ENCODE measurements around the gene KCNN3. TPM values are rescaled to one million over a fixed set of nuclear protein-coding genes. Genes with fewer than 3 reads are reported as not detected.

KCNN3 gene
- total RNA-seq, 2 experiments from 2014 or later, result not detected

DNA sequence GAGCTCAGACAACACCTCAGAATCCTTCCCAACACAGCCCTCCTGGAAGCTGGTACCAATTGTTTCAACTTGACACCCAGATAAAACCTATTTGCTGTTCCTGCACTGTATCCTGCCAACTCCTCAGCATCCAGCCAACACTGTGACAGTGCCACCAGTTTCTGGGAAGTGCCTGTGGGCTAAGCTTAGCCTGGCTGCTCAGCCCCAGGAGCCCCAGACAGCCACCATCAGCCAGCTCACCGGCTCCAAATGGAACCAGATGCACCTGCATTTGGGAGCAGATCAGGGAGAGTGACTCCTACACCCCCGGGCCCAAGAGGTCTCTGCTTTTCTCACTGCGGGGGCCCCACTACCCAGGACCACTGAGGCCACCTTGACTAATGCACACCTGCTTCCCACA is 24.9 kb downstream of the KCNN3 start:
- Mint-ChIP-seq H3K27ac (no peak overlapping the region), H3K36me3 (ENCODE audit: low read depth) (no peaks in the 10 kb centered on the region), H3K27me3 (ENCODE audit: low read depth) (peaks cover 2% of the 10 kb centered on the region), H3K9me3 (ENCODE audit: insufficient read depth) (no peaks in the 10 kb centered on the region), H3K4me1 (ENCODE audit: low read depth) (peaks cover 13% of the 10 kb centered on the region), H3K4me3 (no peak overlapping the region)
- DNase-seq, result no peak
- CTCF ChIA-PET, result no interaction called here
- ATAC-seq, result no peak
- POLR2A ChIA-PET, result no interaction called here

DNA sequence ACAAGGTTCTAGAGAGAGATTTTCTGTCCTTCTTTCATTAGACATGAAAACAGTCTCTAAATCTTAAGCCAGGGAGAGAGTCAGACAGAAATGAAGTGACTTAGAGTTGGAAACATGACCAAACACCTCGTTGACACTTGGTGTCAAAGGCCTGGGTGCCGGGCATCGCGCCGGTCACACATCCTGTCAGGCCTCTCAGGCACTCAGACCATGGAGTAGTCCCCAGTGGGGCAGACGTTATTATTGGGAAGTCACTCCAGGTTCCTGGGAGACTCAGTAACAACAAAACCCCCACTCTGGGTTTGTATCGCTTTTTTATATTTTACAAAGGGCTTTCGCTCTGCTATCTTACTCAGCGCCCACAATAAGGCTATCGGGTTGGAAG is 25.8 kb downstream of the KCNN3 start:
- no peaks in the 10 kb centered on the region for H3K9me3 Mint-ChIP-seq (ENCODE audit: insufficient read depth)
- ChIA-PET CTCF (no interaction called here), POLR2A (no interaction called here)
- no peak for DNase-seq
- no peak overlapping the region for H3K27ac Mint-ChIP-seq
- no peak overlapping the region for H3K4me3 Mint-ChIP-seq
- H3K4me1 Mint-ChIP-seq (ENCODE audit: low read depth), result peaks cover 5% of the 10 kb centered on the region
- peaks cover 2% of the 10 kb centered on the region for H3K27me3 Mint-ChIP-seq (ENCODE audit: low read depth)
- H3K36me3 Mint-ChIP-seq (ENCODE audit: low read depth), result no peaks in the 10 kb centered on the region
- ATAC-seq, result no peak

DNA sequence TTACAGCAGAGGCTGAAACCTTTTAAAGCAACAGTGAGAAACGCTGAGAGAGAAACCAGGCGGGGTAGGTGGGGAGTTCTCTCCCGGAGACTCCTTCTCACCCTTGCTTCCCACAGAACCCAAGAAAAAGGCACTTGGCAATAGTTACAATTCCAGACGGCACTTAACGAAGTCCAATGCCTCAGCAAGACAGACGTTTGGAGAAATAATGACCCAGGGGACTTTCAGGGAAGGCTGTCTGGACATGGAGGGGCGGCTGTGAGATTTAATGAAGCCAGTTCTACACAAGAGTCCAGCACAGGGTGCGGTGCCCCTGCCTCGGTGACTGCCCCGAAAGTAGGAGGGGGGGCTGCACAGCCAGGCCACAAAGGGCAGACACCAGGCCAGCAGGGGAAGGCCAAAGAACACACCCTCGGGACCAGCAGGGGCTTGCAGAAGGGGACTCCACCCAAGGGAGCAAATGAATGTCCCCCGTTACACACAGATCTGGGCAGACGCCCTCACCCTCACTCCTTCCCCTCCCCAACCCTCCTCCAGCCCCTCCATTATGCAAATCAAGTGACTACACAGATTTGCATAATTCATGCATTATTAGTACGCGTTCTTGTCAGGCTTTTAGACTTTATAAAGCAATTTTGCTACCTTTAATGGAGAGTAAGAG is 26.3 kb downstream of the KCNN3 start:
- ChIA-PET CTCF (no interaction called here), POLR2A (no interaction called here)
- Mint-ChIP-seq H3K27me3 (ENCODE audit: low read depth) (peaks cover 2% of the 10 kb centered on the region), H3K4me1 (ENCODE audit: low read depth) (peaks cover 4% of the 10 kb centered on the region), H3K4me3 (no peak overlapping the region), H3K36me3 (ENCODE audit: low read depth) (no peaks in the 10 kb centered on the region), H3K27ac (no peak overlapping the region), H3K9me3 (ENCODE audit: insufficient read depth) (no peaks in the 10 kb centered on the region)
- DNase-seq (no peak), ATAC-seq (no peak)

DNA sequence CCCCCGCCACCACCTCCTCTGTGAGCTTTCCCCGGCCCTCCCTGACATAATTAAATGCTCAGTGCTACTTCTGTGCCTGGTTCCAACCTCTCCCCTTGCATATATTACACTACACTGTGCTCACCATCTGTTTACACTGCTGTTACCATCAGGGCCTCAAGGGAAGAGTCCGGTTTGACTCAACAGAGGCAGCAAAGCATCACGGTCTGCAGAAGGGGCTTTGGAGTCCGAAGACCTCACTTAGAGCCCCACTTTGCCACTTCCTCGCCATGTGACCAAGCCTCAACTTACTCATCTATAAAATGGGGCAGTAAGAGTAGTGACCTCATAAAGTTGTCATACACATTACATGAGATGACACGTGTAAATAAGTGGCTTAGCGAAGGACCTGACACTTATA is 27.4 kb downstream of the KCNN3 start:
- H3K9me3 Mint-ChIP-seq (ENCODE audit: insufficient read depth), result no peaks in the 10 kb centered on the region
- CTCF ChIA-PET, result no interaction called here
- ATAC-seq, result no peak
- no peaks in the 10 kb centered on the region for H3K36me3 Mint-ChIP-seq (ENCODE audit: low read depth)
- no peak overlapping the region for H3K27ac Mint-ChIP-seq
- peaks cover 4% of the 10 kb centered on the region for H3K4me1 Mint-ChIP-seq (ENCODE audit: low read depth)
- peaks cover 2% of the 10 kb centered on the region for H3K27me3 Mint-ChIP-seq (ENCODE audit: low read depth)
- no peak overlapping the region for H3K4me3 Mint-ChIP-seq
- POLR2A ChIA-PET, result no interaction called here
- no peak for DNase-seq

DNA sequence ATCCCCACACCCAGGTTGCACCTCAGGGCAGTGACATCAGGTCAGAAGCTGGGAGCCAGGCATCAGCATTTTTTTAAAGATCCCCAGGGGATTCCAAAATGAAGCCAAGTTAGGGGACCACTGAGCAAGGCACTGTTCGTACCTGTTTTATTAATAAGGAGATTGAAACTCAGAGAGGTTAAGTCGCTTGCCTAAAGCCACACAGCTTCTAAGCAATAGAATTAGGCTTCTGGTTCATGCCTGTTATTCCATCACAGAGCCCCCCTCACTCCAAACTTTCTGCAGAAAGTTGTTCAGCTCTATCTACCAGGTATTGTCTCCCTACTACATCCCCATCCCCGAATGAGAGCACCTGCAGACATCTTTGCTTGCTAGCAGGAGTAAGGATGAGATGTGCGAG is 28.7 kb downstream of the KCNN3 start:
- ATAC-seq, result no peak
- no peak for DNase-seq
- POLR2A ChIA-PET, result no interaction called here
- H3K4me3 Mint-ChIP-seq, result no peak overlapping the region
- no peaks in the 10 kb centered on the region for H3K36me3 Mint-ChIP-seq (ENCODE audit: low read depth)
- peaks cover 4% of the 10 kb centered on the region for H3K4me1 Mint-ChIP-seq (ENCODE audit: low read depth)
- H3K27me3 Mint-ChIP-seq (ENCODE audit: low read depth), result peaks cover 3% of the 10 kb centered on the region
- no peak overlapping the region for H3K27ac Mint-ChIP-seq
- CTCF ChIA-PET, result no interaction called here
- no peaks in the 10 kb centered on the region for H3K9me3 Mint-ChIP-seq (ENCODE audit: insufficient read depth)

DNA sequence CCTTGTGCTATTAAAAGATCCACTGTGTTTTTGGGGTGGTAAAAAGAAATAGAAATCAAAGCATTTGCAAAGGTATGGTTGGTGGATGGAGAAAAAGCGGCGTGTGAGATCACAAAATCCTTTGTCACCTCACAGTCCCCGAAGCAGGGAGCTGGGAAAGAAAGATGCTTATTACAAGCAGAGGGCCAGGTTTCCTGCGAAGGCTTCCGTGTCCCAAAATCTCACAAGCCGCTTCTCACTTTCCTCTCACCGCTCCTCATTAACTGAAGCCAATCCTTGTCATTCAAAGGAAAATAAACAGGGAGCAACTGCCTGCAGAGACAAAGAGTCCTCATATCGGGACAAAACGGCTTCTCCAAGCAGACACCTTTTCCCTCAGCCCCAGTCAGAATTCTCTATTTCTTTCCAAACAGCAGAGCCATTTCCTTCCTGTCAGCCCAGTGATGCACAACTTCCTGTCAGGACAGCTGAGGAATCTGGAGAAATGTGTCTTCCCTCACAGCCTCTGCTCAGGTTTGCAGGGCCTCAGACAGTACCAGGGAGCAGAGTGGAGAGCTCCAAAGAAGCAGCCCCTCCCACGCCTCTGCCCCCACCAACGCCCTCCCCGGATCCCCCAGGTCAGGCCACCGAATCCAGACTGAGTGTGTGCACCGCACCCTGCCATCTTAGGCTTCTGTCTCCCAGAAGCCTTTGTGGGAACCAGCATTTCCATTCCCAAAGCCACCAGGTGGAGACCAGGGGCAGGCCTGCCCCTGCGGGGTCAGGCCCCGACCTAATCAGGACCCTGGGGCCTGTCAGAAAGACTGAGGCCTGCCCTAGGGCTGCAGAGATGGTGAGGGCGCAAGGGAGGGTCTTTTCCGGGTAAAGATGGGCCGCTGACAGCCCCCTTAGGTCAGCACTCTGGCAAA is 29.6 kb downstream of the KCNN3 start:
- H3K4me1 Mint-ChIP-seq (ENCODE audit: low read depth), result peaks cover 4% of the 10 kb centered on the region
- H3K27me3 Mint-ChIP-seq (ENCODE audit: low read depth), result peaks cover 5% of the 10 kb centered on the region
- H3K36me3 Mint-ChIP-seq (ENCODE audit: low read depth), result no peaks in the 10 kb centered on the region
- CTCF ChIA-PET, result no interaction called here
- no peak overlapping the region for H3K4me3 Mint-ChIP-seq
- H3K27ac Mint-ChIP-seq, result no peak overlapping the region
- DNase-seq (no peak), ATAC-seq (no peak)
- no peaks in the 10 kb centered on the region for H3K9me3 Mint-ChIP-seq (ENCODE audit: insufficient read depth)
- POLR2A ChIA-PET, result no interaction called here

DNA sequence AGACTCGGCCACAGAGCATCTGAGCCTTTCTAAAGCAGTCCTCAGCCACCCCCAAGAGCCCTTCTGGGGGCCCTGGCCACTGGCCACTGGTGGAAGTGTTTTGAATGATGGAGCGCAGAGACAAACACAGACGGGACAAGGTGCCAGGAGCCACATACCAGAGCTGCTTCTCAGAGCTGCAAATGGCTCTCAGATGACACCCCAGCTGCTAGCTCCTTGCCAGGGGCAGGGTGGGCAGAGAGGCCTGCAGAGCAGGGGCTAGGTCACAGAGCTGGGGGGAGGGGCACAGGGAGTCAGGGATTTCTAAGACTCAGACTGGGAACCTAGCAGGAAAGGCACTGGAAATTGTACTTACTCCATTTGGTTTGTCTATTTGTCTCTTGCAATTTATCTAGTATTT is 30.4 kb downstream of the KCNN3 start:
- Mint-ChIP-seq H3K4me3 (no peak overlapping the region), H3K36me3 (ENCODE audit: low read depth) (no peaks in the 10 kb centered on the region), H3K9me3 (ENCODE audit: insufficient read depth) (no peaks in the 10 kb centered on the region), H3K4me1 (ENCODE audit: low read depth) (peaks cover 4% of the 10 kb centered on the region), H3K27me3 (ENCODE audit: low read depth) (peaks cover 3% of the 10 kb centered on the region), H3K27ac (no peak overlapping the region)
- CTCF ChIA-PET, result no interaction called here
- POLR2A ChIA-PET, result no interaction called here
- DNase-seq (no peak), ATAC-seq (no peak)

DNA sequence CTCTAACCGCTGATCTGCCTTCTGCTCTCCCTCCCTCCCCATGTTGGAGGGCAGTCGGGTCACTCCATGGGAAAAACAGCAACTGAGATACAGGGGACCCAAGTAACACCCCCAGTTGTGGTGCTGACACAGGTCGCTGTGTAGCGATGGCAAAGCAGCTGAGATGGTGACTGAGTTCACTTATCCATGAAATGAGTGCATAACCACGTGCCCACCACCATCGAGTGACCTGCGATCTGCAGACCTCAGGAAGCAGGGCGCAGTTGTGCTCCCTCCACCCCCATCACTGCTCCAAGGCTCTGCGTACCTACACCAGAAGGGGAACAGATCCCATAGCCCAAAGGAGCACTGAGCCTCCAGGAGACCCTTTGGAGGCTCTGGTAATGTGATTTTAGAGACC is 31.1 kb downstream of the KCNN3 start:
- H3K27ac Mint-ChIP-seq, result no peak overlapping the region
- no peaks in the 10 kb centered on the region for H3K9me3 Mint-ChIP-seq (ENCODE audit: insufficient read depth)
- DNase-seq (no peak), ATAC-seq (no peak)
- H3K36me3 Mint-ChIP-seq (ENCODE audit: low read depth), result no peaks in the 10 kb centered on the region
- H3K4me3 Mint-ChIP-seq, result no peak overlapping the region
- H3K4me1 Mint-ChIP-seq (ENCODE audit: low read depth), result peaks cover 4% of the 10 kb centered on the region
- CTCF ChIA-PET, result no interaction called here
- POLR2A ChIA-PET, result no interaction called here
- H3K27me3 Mint-ChIP-seq (ENCODE audit: low read depth), result peaks cover 5% of the 10 kb centered on the region

DNA sequence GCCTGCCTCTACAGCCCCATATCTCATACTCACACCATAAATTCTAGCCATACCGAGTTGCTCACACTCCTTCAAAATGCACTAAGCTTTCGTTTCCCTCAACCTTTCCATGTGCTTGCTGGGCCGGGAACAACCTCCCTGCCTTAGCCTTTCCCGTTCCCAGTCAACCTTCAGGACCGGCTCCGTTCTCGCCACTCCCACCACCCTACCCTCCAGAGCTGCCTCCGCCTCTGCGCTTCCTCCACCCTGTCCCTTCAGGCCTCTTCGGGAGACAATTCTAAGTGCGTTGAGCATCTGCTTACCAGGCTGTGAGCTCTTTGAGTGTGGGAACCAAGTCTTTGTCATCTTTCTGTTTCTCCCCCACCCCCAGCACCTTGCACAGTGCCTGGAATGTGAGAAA is 31.6 kb downstream of the KCNN3 start:
- peaks cover 4% of the 10 kb centered on the region for H3K4me1 Mint-ChIP-seq (ENCODE audit: low read depth)

DNA sequence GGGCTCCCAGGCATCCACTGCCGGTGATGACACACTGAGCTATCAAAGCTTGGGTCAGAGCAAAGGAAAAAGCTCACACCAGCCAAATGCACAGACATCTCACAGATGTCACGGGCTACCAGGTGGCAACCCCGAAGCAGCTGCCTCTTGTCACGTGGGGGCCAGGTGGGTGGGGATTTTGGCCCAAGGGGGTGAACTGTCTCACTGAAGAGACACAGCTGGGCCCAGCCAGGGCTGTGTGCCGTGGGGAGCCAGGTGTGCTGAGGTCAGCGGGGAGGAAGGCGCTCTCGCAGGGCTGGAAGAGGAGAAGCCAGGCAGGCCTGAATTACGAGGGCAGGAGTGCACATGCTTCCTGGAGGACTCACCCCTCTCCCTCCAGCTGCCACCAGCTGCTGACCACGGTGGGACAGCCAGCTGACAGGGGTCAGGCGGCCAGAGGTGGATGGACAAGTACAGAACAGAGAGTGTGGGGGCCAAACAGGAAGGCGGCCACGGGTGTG is 32.4 kb downstream of the KCNN3 start:
- peaks cover 6% of the 10 kb centered on the region for H3K27me3 Mint-ChIP-seq (ENCODE audit: low read depth)
- DNase-seq, result no peak
- CTCF ChIA-PET, result interaction anchor here (0.7 kb wide), 1 partner anchor 25 kb away, joined by 3 read pairs; no protein-coding TSS in a partner anchor
- POLR2A ChIA-PET, result interaction anchor here (0.5 to 1.0 kb wide), 2 partner anchors 28 to 1517 kb away, joined by 3 read pairs; no protein-coding TSS in a partner anchor
- no peak overlapping the region for H3K4me3 Mint-ChIP-seq
- no peak for ATAC-seq
- no peaks in the 10 kb centered on the region for H3K9me3 Mint-ChIP-seq (ENCODE audit: insufficient read depth)
- no peak overlapping the region for H3K27ac Mint-ChIP-seq
- H3K4me1 Mint-ChIP-seq (ENCODE audit: low read depth), result peaks cover 7% of the 10 kb centered on the region
- H3K36me3 Mint-ChIP-seq (ENCODE audit: low read depth), result no peaks in the 10 kb centered on the region

More for the DNA sequence above, 31.6 kb downstream of the KCNN3 start:
- CTCF ChIA-PET, result no interaction called here
- ATAC-seq (no peak), DNase-seq (no peak)
- Mint-ChIP-seq H3K9me3 (ENCODE audit: insufficient read depth) (no peaks in the 10 kb centered on the region), H3K4me3 (no peak overlapping the region), H3K27me3 (ENCODE audit: low read depth) (peaks cover 6% of the 10 kb centered on the region), H3K27ac (no peak overlapping the region), H3K36me3 (ENCODE audit: low read depth) (no peaks in the 10 kb centered on the region)
- POLR2A ChIA-PET, result interaction anchor here (0.5 kb wide), 1 partner anchor 1516 kb away, joined by 3 read pairs; no protein-coding TSS in a partner anchor

DNA sequence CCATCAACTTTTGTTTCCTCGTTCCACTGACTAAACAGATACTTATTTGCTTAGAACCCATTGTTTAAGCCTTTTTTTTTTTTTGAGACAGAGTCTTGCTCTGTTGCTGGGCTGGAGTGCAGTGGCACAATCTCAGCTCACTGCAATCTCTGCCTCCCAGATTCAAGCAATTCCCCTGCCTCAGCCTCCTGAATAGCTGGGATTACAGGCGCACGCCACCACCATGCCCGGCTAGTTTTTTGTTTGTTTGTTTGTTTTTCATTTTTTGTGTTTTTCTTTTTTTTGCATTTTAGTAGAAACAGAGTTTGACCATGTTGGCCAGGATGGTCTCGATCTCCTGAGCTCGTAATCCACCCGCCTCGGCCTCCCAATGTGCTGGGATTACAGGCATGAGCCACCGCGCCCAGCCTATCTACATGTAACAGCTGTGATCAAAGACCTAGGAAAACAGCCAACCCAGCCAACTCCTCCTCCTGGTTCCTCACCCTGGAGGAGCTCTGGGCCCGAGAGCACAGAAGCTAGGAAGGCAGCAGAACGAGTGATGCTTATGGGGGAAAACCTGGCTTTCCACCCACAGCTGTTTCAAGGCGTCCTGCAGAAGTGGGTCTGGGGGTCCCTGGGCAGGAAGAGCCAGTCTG is 32.9 kb downstream of the KCNN3 start:
- POLR2A ChIA-PET, result interaction anchor here (1.0 kb wide), 1 partner anchor 28 kb away, joined by 3 read pairs; no protein-coding TSS in a partner anchor
- peaks cover 9% of the 10 kb centered on the region for H3K4me1 Mint-ChIP-seq (ENCODE audit: low read depth)
- no peak for ATAC-seq
- no peak for DNase-seq
- H3K36me3 Mint-ChIP-seq (ENCODE audit: low read depth), result no peaks in the 10 kb centered on the region
- CTCF ChIA-PET, result interaction anchor here (0.6 to 0.7 kb wide), 2 partner anchors 26 to 28 kb away, joined by 3 read pairs; no protein-coding TSS in a partner anchor
- no peak overlapping the region for H3K27ac Mint-ChIP-seq
- H3K4me3 Mint-ChIP-seq, result no peak overlapping the region
- H3K27me3 Mint-ChIP-seq (ENCODE audit: low read depth), result peaks cover 6% of the 10 kb centered on the region
- H3K9me3 Mint-ChIP-seq (ENCODE audit: insufficient read depth), result no peaks in the 10 kb centered on the region

All from activated CD8-positive, alpha-beta T cell treated with anti-CD3 and anti-CD28 coated beads, Interleukin-2, amount 10 ng/mL, durations not matched to agents 7 days and 5 days (primary cell).